ENCODE data around the gene ZIM2.
A peak's percentile ranks its signal among the peaks of the same experiment; 100 is the strongest.
"Not testable (repeated sequence)": the region's sequence is repeated elsewhere in the genome, so short reads cannot be mapped to it uniquely, and the experiment has no call there.

ZIM2 gene

GRCh38 chr19:56840451-56841192 lies at the start of gene ZIM2, which contains the start of gene PEG3:
TSS of gene ZIM2 (minus strand) at chr19:56840726. CDS start at chr19:56824277, 16,449 bp downstream.
TSS of gene PEG3 (minus strand) at chr19:56840726. CDS start at chr19:56824655, 16,071 bp downstream.
- DNase-seq: peak; percentile 84 to 96 (median 92)
- intact Hi-C loops (cut with DNase I): no loop called here

DNA sequence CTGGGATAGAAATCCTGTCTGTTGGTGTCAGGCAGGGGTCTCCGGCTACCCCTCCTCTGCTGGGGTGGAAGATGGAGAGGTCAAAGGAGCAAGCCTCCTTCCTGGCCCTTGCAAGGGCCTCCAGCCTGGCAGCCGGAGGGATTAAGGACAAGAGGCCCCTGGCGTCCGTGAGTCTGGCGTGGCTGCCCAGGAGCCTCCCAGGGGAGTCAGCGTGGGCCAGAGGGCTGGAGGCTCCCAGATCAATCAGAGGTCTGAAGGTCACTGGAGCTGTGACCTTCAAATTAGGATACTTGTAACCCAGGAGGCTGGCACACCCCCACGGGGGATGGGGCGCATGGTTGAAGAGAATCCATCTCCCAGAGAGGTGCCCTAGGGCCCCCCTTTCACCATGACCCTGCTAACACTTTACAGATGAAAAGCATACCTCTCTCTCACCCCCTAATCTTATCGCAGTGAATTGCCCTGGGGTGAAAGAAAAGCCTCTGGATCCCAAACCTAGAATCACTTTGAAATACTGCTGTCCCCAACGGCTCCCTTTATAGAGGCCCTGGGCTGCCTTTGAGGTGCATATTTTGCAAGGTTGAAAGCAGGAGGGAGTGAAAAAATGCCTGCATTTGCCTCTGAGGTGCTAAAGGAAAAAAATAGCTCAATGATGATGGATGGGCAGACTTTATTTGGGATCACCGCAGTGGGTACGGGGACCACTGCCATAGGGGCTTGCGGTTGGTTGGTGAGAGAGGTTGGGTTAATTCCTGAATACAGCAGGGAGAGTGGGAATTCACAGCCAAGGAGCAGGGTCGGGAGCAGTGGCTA lies 44.9 kb upstream of the ZIM2 start:
- intact Hi-C loops (cut with DNase I): no loop called here
- no peak for DNase-seq

DNA sequence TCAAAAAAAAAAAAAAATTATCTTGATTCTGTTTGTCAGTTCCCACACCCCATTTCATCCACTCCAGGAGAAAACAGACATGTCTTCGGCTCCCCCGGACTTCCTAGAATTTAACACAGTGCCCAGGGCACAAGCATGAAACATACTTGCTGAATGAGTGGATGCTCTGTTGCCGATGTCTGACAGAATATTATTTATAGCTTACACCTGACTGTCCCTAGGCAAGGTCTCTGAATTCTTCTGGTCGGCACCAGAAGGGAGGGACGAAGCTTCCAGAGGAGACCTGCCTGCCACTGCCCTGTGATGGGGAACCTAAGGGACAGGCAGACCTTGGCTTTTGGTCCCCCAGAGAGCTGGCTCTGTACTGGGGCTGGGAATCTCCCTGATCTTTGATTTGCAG lies 43.9 kb upstream of the ZIM2 start:
- no peak for DNase-seq
- intact Hi-C loops (cut with DNase I): no loop called here

GRCh38 chr19:56880592-56881190 lies 40.2 kb upstream of the ZIM2 start:
- intact Hi-C loops (cut with DNase I): no loop called here
- DNase-seq: no peak

GRCh38 chr19:56877069-56877715 lies 36.7 kb upstream of the ZIM2 start:
- no peak for DNase-seq
- intact Hi-C loops (cut with DNase I): no loop called here

- DNase-seq: no peak
- intact Hi-C loops (cut with DNase I): no loop called here
Measured at GRCh38 chr19:56875717-56876116, 35.2 kb upstream of the ZIM2 start.

DNA sequence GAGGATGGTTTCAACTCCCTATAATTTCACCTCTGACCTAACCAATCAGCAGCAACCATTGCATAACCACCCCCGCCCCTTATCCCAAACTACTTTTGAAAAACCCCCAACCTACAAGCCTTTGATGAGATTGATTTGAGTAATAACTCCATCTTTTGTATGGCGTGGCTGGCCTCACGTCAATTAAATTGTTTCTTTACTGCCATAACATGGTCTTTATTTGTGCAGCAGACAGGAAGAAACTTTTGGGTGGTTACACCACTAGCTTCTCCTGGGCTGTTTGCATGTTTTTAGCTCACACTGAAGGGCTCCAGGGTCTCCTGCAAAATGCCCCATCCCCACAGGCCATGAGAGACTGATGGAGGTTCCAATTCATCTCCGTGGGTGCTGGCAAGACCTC lies 34.0 kb upstream of the ZIM2 start:
- intact Hi-C loops (cut with DNase I): no loop called here
- no peak for DNase-seq

DNA sequence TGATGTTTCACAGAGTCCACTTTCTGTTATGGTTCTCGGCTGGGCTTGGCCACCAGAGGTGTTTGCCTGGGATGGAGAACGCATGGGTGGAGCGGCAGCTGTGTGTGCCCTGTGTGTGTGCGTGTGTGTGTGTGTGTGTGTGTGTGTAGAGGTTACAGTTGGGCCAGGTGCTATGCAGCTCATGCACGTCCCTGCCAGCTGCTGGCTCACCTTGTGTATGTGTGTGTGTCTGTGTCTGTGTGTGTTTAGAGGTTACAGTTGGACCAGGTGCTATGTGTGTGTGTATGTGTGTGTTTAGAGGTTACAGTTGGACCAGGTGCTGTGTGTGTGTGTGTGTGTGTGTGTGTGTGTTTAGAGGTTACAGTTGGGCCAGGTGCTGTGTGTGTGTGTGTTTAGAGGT lies 33.0 kb upstream of the ZIM2 start:
- intact Hi-C loops (cut with DNase I): no loop called here
- DNase-seq: peak in 1 of 42 donors; percentile 12

DNA sequence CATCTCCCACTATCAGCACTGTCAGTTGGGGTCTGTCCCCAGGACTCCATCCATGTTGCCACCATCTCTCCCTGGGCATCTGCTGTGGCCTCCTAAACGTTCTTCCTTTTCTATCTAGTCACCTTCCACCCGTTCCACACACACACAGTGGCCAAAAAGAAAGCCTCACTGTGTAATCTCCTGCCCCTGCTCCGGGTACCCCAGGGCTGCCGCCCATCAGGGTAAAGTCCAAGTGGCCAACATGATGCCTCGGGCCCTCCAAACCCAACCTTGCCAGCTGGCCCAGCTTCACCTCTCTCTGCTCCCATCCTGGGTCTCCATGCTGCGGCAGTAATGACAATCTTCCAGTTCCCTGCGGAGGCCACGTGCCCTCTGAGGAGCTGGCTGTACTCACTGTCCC lies 29.4 kb upstream of the ZIM2 start:
- intact Hi-C loops (cut with DNase I): no loop called here
- no peak for DNase-seq

DNA sequence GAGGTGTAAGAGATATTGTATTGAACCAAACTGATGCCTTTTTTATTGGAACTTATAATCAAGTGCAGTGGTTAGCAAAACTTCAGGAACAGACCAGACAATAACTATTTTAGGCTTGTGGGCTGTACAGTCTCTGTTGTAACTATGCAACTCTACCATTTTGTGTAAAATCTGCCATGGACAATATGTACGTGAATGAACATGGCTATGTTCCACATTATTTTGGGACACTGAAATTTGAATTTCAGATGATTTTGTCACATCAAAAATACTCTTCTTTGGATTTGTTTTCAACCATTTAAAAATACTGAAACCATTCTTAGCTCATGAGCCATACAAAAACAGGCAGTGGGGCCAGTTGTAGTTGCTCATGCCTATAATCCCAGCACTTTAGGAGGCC lies 27.9 kb upstream of the ZIM2 start:
- intact Hi-C loops (cut with DNase I): no loop called here
- no peak for DNase-seq

DNA sequence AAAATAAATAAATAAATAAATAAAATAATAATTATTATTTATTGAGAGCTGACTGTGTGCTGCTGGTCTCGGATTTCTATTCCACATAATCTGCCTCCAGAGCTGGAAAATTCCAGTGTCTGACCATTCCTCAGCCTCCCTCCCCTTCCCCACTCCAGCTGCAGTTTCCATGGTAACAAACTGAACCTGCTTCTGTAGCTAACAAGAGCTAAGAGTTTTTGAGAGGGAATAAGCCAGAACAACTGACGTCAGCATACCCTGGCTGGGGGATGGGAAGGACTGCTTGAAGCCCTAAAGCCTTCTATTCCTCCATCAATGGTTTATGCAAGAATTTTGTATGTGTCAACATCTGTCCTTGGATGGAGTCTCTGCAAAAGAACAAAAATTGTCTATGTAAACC lies 26.0 kb upstream of the ZIM2 start:
- peak in 37 of 42 donors; percentile 14 to 71 (median 41) for DNase-seq
- intact Hi-C loops (cut with DNase I): no loop called here

DNA sequence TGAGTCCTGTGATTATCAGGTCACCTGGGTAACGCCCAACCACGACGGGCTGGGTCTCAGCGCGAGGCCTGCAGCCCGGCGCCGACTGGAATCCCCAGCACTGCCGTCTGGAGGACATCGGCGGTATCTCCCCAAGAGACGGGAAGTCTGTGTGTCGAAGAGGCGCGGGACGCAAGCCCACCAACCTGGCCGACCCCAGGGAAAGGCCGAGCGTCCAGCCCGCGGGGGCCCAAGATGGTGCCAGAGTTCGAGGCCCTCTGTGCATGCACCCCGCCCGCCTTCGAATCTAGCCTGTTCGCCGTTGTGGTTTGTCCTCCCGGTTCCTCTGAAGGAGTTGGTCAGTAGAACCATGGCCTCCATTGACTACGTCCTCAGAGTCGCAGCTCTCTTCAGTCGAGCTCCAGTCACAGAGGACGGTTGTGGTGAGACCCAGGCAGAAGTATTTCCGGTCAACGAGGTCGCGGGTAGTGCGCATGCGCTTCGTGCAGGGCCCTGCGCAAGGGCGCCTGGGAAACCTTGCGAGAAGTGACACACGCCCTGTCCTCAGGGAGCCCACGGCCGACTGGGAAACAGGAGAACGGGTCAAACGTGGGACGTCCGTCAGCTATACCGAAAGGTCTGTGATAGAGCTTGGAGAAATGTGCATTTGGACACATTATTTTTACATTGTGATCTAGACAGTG lies 24.1 kb upstream of the ZIM2 start:
- intact Hi-C loops (cut with DNase I): no loop called here
- DNase-seq: no peak

DNA sequence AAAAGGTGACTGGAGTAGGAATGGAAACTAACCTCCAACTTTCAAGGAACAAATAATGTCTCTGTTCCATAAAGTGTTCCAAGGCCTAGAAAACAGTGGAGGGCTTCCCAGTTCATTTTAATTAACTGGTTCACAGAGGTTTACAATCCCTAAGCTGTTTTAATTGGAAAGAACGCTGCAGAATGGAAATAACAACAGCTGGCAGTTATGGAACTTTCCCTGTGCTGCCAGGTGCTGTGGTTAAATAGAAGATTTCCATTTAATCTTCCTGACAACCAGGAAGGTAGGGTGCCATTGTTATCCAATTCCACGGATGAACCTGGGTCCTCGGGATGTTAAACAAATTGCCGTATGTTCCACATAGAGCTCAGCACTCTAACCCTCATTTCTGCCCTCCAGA lies 22.2 kb upstream of the ZIM2 start:
- no peak for DNase-seq
- intact Hi-C loops (cut with DNase I): no loop called here

DNA sequence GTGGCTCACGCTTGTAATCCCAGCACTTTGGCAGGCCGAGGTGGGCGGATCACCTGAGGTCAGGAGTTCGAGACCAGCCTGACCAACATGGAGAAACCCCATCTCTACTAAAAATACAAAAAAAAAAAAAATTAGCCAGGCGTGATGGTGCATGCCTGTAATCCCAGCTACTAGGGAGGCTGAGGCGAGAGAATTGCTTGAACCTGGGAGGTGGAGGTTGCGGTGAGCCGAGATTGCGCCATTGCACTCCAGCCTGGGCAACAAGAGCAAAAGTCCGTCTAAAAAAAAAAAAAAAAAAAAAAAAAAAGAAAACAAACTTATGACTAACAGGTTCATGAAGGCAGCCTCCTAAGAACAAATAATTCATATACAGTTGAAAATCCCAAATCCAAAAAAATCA lies 19.9 kb upstream of the ZIM2 start:
- DNase-seq; intact Hi-C loops (cut with DNase I): not testable (repeated sequence)

DNA sequence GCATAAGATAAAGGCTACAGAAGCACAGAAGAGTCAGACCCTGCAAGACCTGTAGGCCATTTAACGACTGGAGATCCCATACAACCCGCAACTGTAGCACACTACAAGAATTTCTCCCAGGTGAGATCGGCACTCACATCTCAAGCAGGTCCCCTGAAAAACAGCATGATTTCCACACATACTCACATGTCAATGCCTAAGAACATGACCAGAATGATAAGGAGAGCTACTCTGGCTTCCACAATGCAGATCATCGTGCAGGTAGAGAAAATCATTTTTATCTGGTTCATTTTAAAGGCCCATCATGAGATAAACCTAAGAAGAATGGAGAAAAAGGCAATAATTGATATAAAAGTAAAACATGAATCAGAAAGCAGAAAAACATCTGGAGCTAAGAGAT lies 17.5 kb upstream of the ZIM2 start:
- DNase-seq: no peak
- intact Hi-C loops (cut with DNase I): no loop called here

DNA sequence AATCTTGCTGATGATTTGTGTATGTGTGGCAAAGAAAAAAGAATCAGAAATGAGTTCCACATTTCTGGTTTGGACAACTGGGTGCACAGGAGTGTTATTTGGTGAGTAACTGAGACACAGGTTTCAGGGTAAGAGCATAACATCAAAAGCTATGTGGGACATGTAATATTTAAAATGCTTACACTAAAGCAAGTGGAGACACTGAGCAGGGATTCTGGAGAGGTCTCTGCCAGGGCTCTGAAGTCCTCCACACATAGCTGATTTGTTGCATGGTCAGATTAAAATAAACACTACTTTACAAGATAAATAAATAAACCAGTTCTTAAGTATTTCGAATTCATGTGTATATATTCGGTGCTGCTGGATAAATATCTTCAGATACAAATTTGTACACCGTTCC lies 16.3 kb upstream of the ZIM2 start:
- intact Hi-C loops (cut with DNase I): no loop called here
- no peak for DNase-seq

DNA sequence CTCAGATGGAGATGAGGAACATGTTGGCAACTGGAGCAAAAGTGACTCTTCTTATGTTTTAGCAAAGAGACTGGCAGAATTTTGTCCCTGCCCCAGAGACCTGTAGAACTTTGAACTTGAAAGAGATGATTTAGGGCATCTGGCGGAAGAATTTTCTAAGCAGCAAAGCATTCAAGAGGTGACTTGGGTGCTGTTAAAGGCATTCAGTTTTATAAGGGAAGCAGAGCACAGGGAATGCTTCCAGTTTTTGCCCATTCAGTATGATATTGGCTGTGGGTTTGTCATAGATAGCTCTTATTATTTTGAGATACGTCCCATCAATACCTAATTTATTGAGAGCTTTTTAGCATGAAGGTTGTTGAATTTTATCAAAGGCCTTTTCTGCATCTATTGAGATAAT lies 11.8 kb upstream of the ZIM2 start:
- intact Hi-C loops (cut with DNase I); DNase-seq: not testable (repeated sequence)

DNA sequence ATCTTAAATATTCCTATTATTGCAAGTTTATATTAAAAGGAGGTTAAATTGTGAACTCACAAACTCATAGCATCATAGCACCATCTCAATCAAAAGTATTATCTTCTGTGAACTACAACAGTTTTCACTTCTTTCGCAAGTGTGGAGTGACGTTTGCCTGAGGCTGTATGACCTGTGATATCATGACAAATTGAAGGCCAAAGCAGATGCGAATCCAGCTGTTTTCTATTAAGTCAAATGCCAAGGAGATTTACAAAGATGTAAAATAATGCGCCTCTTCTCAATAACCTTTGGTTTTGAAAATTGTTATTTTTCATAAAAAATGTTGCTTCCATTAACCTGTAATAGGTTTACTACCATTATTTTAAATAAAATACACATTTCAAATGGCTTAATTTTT lies 7.6 kb upstream of the ZIM2 start:
- no peak for DNase-seq
- intact Hi-C loops (cut with DNase I): no loop called here

GRCh38 chr19:56842412-56842811 lies 1.9 kb upstream of the ZIM2 start:
- intact Hi-C loops (cut with DNase I): no loop called here

More at GRCh38 chr19:56842412-56842811, 1.9 kb upstream of the ZIM2 start:
- peak in 3 of 42 donors; percentile 27 to 49 (median 29) for DNase-seq
